GM21576 (cell line): Measurements from ENCODE around the gene PRTN3.

Source experiments
- ATAC-seq: cut with Tn5 transposase; IDR thresholded peaks from one replicate; pipeline ENCODE4 v1.9.1; 2021; ENCODE audit warnings: mild to moderate bottlenecking, moderate library complexity; ENCODE audit not compliant: unreplicated experiment

The PRTN3 gene, protein sequence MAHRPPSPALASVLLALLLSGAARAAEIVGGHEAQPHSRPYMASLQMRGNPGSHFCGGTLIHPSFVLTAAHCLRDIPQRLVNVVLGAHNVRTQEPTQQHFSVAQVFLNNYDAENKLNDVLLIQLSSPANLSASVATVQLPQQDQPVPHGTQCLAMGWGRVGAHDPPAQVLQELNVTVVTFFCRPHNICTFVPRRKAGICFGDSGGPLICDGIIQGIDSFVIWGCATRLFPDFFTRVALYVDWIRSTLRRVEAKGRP

DNA sequence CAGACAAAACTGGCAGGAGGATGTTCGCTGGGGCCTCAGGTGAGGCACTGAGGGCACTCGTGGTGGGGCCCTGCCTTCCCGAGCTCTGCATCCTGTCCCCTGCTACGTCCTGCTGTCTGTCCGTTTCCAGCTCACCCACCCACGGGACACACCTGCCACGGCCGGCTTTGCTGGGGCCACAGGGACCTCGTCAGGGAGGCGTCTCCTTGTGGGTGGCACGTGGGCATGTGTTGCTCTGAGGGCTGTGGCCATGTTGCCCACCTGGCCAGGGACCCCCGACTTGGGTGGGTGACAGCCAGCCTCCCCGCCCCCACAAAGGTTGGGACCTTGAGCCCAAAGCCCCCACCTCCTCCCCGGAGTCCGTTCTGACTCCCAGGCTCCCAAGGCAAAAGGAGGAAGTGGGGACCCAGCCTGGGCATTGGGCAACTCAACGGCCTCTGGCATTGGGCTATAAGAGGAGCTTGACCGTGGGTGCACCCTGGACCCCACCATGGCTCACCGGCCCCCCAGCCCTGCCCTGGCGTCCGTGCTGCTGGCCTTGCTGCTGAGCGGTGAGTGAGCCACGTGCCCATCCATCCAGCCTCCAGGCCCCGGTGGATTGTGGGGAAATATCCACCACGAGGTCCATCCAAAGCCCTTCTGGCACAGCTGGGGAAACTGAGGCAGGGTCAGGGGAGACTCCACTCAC, at the start of gene PRTN3:
PRTN3 (plus strand) TSS at position 481 of the 688 bp plus-strand sequence; CDS start at position 491, 10 bp downstream.
- ATAC-seq = no peak

DNA sequence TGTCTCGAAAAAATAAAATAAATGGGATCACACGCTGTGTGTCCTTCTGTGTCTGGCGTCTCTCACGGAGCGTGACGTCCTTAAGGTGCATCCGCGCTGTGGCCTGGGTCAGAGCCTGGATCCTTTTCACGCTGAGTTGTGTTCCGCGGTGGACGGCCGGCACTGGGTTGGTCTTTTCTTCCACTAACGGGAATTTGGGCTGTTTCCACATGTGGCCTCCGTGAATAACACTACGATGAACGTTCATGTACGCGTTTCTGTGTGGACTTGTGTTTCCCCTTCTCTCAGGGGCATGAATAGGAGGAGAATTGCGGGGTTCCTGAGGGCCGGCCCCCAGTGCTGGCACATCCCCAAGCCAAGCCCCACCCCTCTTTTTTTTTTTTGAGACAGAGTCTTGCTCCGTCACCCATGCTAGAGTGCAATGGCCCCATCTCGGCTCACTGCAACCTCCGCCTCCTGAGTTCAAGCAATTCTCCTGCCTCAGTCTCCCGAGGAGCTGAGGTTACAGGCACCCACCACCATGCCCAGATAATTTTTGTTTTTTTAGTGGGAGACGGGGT, 49.7 kb upstream of the PRTN3 start:
- ATAC-seq = no peak

DNA sequence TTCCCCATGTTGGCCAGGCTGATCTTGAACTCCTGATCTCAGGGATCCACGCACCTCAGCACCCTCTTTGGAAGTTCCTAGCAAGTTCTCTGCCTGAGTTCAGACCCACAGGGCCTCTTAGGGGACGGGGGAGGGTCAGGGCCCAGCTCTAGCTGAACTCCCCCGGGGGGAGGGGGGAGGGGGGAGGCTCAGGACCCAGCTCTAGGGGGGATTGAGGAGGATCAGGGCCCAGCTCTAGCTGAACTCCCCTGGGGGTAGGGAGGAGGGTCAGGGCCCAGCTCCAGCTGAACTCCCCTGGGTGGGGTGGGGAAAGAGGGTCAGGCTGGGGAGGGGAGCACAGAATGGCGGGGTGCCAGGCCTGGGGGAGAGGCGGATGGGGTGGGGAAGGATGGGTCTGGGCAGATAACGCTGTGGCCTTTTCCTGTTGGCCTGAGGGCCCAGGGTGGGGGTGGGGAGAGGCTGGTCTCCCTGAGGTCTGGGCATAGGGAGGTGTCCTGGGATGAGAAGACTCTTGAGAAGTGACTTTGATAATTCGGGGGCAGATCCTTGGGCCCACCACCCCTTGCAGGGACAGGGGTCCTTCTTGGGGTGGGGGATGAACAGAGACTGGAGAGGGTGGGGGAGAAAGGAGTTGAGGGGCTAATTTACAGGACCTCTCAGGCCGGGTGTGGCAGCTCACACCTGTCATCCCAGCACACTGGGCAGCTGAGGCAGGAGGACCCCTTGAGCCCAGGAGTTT, 49.1 kb upstream of the PRTN3 start:
- no peak for ATAC-seq

DNA sequence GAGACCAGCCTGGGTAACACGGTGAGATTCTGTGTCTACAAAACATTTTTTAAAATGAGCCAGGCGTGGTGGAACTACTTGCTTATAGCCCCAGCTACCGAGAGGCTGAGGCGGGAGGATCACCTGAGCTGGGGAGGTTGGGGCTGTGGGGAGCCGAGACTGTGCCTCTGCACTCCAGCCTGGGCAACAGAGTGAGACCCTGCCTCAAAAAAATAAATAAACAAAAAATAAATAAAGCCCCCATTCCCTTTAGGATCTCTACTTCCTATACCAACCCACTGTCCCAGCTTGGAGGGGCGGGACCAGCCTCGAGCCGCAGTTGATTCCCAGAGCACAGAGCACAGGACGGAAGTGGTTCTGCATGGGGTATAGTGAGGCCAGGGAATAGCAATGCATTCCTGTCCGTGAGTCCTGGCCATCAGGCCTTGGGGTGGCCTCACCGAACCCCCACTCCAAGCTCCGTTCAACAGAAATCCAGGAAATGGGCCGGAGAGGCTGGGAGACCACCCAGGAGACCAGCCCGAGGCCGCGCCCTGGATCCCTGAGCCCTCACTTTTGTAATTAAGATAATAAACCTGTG, 48.4 kb upstream of the PRTN3 start:
- ATAC-seq = no peak

DNA sequence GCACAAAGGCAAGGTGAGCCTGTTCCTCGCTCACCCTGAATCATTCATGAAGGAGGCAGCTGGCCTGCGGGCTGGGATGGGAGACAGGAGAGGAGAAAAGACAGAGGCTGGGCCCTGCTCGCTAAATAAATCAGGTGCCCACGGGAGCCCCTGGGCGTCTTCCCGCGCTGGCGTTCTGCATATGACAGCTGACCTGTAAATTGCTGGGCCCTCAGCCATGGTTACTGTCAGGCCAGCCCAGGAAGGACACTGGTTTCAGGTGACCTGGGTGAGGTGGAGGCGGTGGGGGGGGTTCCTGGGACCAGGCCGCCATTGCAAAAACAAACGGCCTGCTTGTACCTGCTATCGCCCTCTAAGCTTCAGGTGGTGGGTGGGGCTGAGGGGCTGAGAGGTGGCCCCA, 47.0 kb upstream of the PRTN3 start:
- no peak for ATAC-seq

DNA sequence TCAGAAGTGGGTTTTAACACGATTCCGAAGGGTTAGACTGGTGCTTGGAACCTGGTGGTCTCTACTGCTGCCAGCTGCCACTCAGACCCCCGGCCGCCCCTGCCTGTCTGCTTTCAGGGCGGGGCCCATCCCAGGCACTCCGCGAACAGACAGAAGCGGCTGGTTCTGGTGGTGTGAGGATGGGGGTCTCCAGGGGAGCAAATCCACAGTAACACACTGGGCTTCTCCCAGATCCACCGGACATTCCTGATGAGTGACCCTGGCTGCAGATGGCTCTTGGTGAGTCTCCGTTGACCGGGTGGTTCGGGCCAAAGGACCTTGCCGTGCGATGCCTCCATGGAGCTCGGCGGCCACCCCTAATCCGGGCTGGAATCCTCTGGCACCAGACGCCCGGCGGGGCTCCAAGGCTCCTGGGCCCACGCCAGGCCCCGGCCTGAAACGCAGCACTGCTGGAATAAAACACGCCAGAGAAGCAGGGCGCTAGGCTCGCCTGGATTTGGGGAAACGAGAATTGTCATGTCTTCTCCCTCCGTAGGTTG, 45.7 kb upstream of the PRTN3 start:
- no peak for ATAC-seq

DNA sequence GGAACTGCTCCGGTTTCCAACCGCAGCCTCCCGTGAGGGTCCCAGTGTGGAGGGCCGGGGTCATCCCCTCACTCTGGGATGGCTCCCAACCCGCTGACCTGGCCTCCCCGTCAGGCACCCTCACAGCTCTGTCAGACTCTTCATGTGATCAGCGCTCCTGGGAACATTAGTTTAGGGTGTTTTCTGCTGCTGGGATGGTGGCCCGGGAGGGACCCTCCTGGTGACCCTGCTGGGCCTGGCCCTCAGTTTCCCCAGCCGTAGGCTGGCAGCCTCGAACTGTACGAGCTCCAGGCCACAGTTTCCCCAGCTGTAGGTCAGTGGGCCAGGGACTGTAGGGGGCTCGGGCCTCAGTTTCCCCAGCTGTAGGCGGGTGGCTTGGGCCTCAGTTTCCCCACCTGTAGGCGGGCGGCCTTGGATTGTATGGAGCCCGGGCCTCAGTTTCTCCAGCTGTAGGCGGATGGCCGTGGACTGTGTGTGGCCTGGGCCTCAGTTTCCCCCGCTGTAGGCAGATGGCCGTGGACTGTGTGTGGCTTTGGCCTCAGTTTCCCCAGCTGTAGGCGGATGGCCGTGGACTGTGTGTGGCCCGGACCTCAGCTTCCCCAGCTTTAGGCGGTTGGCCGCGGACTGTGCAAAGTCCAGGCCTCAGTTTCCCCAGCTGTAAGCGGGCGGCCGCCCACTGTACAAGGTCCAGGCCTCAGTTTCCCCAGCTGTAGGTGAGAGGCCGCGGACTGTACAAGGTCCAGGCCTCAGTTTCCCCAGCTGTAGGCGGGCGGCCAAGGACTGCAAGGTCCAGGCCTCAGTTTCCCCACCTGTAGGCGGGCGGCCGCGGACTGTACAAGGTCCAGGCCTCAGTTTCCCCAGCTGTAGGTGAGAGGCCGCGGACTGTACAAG, 44.9 kb upstream of the PRTN3 start:
- ATAC-seq = no peak

DNA sequence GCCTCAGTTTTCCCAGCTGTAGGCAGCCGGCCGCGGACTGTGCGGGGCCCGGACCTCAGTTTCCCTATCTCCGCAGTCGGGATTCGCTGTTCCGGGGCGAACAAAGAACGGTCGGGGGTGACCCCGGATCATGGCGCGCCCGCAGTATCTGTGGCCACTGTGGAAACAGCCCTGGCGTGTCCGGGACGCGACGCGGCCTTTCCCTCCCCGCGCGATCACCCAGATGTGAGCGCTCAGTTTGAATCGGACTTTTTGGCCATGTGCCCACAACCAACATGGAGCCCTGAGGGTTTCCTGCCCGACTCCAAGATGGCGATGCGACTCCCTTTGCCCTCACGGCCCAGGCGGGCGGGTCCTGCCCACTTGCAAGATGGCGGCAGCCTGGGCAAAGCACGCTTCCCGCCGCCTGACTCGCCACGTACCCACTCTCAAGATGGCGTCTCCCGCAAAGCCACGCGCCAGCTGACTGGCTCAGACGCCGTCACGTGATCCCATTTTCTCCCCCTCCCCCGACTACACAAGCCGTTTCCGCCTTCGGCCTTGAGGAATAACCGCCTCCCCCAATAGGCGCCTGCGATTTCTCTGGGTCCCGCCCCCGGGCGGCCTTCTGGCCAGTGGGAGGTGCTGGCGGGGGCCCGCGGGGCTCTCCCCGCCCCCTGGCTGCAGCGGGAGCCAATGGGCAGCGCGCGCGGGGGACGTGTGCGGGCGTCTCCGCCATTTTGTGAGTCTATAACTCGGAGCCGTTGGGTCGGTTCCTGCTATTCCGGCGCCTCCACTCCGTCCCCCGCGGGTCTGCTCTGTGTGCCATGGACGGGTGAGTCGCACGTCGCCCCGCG, 43.9 kb upstream of the PRTN3 start, which contains the start of gene PTBP1:
PTBP1 (plus strand) TSS at position 761 of the 836 bp plus-strand sequence; CDS start at position 807, 46 bp downstream.
- peak; percentile 73 for ATAC-seq

DNA sequence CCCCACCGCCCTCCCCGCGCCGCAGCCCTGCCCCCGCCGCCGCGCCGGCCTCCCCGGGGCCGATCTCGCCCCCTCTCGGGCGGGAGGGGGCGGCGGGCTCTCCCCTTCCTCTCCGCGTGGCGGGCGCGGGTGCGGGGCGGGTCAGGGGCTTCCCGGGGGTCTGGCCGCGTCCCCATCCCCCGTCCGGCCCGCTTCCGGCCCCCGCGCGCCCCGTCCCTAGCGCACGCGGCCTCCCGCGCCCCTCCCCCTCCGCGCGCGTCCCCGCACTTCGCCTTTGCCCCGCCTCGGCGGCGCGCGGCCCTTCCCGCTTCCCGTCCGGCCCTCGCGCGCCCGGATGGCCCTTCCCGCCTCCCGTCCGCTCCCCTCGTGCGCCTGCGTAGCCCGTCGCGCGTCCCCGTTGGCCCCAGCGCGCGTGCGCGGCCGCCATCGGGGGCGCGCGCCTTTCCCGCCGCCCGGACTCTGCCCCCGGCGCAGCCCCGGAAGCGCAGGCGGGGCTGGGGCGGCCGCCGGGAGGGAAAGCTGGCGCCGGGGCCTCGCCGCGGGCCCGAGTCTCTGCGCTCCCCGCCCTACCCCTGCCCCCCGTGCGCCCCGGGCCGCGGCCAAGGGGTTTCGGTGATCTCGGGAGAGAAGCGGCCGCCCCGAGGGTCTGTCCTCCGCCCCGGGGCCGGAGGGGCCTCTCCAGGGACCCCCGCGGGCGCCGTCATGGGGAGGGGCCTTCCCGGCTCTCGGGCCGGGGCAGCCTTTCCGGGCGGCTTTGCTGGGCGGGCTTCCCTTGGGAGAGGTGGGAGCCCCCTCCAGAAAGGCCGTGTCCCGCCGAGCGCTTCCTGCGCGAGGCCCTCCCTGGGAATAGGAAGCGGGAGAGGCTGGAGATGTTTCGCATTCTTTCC, 43.0 kb upstream of the PRTN3 start:
- ATAC-seq = peak; percentile 30

DNA sequence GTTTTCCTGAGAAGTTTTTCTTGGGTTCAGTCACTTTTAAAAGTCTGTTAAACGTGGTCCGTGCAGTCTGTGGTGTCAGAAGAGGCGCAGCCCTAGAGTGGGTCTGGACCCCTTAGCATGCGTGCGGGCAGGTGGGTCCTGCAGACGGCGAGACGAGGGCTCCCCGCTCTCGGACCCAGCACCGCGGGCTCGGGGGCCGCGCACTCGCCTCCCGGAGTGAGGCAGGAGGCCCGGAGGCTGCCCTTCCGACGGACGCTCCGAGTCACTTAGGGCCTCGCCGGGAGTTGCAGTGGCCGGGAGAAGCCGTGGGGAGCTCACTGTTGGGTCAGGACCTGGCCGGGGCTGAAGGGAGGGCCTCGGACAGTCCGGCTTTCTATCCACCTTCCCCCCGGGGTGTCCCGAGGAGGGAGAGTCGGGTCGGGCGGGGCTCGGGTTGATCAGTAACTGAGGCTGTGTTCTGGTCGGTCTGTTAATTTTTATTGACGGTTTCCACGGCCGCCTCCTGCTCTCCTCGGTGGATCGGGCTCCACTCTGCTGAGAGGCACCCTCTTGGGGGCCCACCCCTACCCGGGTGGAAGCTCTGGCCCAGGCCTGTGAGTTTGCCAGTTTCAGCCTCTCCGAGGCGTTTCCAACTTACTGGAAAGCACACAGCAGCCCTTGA, 42.3 kb upstream of the PRTN3 start:
- no peak for ATAC-seq

DNA sequence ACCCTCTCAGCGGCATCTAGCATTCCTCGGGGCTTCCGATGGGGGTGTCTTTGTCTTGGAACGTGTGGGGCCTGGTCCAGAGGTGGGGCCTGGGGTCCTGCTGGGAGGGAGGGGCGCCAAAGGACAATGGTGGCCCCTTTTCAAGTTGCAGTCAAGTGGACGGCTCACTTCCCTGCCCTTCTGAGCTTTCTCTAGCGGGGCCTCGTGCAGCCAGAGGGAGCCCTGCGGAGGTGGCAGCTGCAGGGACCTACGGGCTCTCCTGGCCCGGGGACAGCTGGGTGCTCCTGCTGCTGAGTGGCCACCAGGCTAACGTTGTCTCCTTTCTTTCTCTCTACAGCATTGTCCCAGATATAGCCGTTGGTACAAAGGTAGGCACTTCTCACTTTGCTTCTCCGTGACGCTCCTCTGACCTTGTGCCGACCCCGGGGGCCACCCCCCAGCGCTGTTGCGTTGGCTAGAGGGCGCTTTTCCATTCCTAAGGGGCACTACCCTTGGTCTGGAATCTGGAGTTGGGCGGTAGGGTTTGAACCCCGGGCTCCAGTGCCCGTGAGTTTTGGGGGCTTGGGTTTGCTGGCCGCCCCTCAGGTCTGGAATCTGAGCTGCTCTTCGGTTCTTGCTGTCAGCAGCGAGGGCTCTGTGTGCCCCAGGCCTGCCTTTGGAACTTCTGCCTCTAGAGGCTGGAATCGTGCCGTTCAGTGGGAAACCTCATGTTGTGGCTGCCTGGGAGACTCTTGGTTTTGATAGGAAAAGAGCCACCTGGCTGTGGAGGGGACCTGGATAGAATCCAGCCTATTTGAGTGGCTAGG, 41.5 kb upstream of the PRTN3 start:
- ATAC-seq = no peak

DNA sequence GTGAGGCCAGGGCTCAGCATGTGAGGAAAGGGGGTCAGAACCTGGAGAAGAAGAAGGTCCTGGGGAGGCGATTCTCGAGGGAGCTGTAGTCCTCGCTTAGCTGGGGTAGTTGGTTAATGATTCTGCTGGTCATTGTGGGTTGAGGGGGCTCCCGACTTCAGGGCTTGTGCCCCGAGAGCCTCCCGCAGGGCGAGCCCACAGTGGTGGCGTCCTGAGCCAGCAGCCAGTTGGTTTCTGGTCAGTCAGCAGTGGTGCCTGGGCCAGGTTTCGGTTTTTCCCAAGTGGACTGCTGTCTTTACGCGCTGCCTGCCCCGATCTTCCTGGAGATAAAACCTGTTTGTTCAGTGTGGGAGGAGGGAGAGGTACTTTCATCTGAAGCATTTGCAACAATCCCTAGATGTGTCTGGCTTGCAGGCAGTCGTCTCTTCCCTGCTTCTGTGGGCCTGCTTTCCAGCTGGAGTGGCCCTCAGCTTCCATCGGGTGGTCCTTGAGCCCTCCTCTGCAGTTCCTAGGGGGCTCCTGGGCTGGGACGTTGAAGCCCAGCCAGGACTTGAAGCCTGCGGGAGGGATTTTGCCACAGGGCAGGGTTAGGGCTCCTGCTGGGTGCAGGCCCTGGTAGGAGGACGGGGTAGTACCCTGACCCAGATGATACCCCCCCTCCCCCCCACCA, 40.3 kb upstream of the PRTN3 start:
- ATAC-seq = no peak

DNA sequence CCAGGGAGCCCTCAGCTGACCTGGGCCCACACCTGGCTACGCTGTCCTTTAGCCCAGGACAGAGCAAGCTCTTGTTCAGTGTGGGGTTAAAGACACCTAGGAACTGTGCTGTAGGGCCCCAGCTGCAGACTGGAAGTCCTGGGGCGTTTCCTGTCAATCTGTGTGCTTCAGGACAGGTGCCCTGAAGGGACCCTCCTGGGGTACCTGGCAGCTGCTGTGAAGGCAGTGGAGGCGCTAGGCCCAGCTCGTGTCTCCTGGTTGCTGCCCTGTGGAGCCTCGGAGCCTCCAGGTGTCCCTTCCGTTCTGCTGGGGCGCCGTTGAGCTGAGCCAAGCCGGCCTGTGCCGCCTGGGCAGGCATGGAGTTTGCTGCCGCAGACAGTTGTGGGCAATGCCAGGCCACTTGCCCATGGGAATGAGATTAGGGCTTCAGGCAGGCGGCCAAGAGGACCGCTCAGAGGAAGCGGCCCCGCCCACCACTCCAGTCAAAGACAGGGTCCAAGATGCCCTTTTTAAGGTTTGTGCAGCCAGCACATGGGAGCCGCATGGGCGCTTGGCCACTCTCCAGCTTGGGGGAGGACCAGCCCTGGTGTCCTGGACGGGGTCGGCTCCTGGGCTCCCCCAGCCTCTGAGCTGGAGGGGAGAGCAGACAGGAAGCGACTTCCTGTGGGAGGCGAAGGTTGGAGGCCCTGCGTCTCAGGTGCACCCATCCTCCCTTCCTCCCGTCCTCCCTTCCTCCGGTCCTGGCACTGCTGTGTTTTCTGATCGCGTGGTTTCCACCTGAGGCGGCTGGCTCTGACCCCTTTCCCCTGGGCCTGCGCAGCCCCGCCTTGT, 39.6 kb upstream of the PRTN3 start:
- no peak for ATAC-seq

DNA sequence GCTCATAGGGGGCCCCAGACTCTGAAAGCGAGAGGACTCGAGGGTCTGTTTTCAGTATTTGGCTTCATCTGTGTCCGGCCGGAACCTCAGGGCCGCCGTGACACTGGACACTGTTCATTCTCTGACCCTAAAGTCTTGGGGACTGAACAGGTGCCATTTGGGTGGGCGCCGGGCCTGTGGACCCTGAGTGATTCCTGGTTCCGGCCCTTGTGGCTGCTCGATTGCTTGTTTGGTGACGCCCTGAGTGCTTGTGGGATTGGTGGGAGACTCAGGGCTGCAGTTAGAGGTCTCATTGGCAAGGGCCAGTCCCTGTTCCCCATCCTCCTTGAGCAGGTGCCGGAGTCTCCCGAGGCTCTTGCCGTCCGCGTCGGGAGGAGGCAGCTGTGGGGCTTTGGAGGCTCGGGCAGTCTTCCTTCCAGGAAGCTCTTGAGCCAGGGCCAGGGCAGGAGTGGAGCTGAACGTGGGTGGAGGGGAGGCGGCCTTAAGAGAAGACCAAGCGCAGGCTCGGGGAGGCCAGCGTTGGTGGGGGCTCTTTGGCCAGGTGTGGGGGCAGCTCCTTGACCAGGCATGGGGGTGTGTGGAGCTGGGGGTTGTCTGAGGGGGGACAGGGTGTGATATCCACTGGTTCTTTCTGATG, 38.8 kb upstream of the PRTN3 start:
- no peak for ATAC-seq
